HG02870 (cell line): ENCODE data around the gene GLG1.

Experiments used
- ATAC-seq: cut with Tn5 transposase; IDR thresholded peaks from one replicate; pipeline ENCODE4 v1.9.1; 2021; ENCODE audit warnings: mild to moderate bottlenecking, moderate library complexity; ENCODE audit not compliant: unreplicated experiment

GLG1 gene

GRCh38 chr16:74611721-74612120 is 4.8 kb upstream of the GLG1 start:
- ATAC-seq = no peak

- ATAC-seq = no peak
Measured at GRCh38 chr16:74608944-74609343, 2.0 kb upstream of the GLG1 start.

DNA sequence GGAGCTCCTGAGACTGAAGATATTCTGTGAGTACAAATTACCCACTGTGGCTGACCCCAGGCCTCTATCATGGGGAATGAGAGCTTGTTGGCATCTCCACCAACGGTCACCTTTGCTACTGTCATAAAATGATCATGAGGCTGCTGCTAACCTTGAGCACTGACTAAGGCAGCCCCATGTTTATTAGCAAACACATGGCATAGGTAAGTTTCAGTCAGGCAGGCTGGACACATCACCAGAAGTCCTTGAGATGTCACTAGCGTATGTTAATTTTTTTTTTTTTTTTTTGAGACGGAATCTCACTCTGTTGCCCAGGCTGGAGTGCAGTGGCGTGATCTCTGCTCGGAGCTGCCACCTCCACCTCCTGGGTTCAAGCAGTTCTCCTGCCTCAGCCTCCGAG is 1.5 kb upstream of the GLG1 start:
- ATAC-seq = no peak

DNA sequence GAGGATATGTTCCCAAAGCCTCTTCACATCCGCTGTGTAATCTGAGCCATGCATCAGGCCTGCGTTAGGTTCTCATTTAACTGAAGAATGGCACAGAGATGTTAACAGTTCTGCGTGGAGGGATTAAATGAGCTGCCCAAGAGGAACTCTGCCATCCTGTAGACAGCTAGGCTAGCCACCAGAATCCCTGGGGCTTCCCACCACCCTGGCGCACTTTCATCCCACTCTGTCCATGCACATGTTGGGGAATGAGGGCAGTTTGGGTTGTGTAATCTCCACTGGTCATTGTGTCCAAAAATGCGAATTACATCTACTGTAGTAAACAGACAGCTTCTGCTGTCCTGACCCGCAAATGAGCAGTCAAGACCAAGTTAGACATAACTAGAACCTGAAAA is 1.0 kb upstream of the GLG1 start:
- ATAC-seq = no peak

- peak; percentile 20 for ATAC-seq
Measured at GRCh38 chr16:74607310-74607961, 522 bp upstream of the GLG1 start.

- ATAC-seq = peak; percentile 3
Measured at GRCh38 chr16:74605746-74606520, 981 bp downstream of the GLG1 start.

GRCh38 chr16:74605332-74605731 is 1.6 kb downstream of the GLG1 start:
- no peak for ATAC-seq

- ATAC-seq = no peak
Measured at GRCh38 chr16:74603848-74604247, 3.1 kb downstream of the GLG1 start.

DNA sequence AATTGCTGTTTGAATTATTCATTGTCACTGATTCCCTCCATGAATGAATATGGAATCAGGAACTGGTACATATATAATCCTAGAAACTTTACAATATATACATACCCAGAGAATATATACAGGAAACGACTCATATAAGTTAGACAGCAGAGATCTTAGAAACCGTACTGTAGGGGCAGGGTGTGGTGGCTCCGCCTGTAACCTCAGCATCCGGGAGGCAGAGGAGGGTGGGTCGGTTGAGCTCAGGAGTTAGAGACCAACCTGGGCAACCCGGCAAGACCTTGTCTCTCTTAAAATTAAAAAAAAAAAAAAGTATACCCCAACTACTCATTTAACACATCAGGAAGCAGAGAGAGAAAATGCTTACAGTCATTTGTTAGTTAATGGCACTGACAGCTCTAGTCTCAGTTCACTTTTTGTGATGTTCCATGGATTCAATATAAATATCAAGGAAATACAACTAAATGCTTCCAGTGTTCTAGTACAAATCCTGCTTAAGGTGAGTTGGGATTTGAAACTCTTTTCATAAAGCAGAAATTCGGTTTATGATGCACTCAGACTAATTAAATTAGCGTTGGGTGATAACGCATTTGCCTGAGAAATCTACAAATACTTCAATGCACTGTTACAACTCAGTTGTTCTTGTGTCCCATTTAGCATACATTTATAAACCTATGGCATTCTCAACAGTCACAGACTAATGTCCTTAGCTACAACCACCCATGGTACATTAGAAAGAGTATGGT is 5.6 kb downstream of the GLG1 start:
- peak; percentile 65 for ATAC-seq

GRCh38 chr16:74596586-74596985 is 10.3 kb downstream of the GLG1 start:
- no peak for ATAC-seq

DNA sequence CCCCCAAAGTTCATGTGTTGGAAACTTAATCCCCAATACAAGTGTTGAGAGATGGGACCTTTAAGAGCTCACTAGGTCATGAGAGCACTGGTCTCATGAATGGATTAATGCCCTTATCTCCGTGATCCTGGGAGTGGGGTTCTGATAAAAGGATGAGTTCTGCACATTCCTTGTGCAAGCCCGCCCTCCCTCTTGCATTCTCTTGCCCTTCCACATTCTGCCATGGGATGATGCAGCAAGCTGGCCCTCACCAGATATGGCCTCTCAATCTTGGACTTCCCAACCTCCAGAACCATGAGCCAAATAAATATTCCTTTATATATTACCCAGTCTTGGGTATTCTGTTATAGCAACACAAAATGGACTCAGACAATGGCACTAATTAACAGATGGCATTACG is 14.1 kb downstream of the GLG1 start:
- ATAC-seq = no peak

GRCh38 chr16:74591876-74592650 is 14.9 kb downstream of the GLG1 start:
- ATAC-seq = no peak

DNA sequence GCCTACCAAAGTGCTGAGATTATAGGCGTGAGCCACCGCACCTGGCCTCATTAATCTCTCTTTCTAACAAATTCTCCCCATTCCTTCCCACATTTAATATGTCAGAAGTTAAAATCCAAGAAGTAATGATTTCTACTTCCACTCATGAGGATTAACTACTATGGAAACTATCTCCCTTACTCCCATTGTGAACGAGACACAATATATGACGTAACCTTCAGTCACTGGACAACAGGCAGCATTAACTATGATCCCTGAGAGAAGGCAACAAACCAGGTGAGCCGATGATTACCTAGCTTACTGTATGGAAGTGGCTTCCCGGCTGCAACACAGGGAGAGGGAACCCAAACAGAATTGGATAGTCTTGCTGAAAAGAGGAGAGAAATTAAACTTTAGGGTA is 20.0 kb downstream of the GLG1 start:
- no peak for ATAC-seq

- no peak for ATAC-seq
Measured at GRCh38 chr16:74585846-74586443, 21.0 kb downstream of the GLG1 start.

- ATAC-seq = no peak
Measured at GRCh38 chr16:74583926-74584666, 22.8 kb downstream of the GLG1 start.

DNA sequence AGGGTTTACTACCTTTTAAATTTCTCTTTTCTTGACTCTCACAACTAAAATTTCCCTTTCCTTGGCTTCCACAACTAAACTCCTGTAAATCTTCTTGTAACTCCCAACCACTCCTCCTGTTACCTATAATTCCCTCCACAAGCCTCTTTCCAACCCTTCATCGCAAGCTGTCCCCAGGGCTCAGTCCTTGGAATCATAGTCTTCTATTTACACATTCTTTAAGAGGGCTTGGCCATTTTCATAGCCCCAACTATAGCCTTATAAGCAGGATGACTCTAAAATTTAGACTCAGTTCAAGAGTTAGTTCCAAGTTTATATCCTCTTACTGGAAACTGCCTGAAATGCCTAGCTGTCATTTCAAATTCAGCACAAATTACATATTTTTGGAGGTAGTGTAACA is 23.9 kb downstream of the GLG1 start:
- no peak for ATAC-seq

- ATAC-seq = no peak
Measured at GRCh38 chr16:74580833-74581232, 26.1 kb downstream of the GLG1 start.

- ATAC-seq = no peak
Measured at GRCh38 chr16:74578838-74579237, 28.1 kb downstream of the GLG1 start.

DNA sequence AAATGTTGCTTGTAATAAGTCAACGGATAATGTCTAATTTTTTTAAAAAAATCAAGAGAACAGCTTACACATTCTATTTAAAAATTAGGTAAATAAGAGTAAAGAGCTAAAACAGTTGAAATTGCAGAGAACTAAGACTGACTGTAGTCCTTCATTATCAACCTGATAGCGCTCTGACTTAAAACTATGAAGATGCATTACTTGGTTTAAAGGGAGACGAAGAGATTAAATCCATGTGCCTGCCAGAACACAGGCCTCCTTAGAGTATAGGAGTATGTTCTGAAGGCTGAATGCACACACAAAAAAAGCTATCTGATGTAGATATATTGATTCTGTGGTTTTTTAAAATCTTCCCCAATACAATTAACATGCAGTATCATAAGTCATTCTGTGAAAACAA is 28.5 kb downstream of the GLG1 start:
- ATAC-seq = no peak

GRCh38 chr16:74577882-74578366 is 29.0 kb downstream of the GLG1 start:
- no peak for ATAC-seq
